ENCODE measurements around the gene PSKH1. TPM values are rescaled to one million over a fixed set of nuclear protein-coding genes. Genes with fewer than 3 reads are reported as not detected.

Gene PSKH1
- total RNA-seq, 6 donors from 2014 or later: 21.9 to 36.5 (median 31.5) TPM

GRCh38 chr16:67883872-67884261 is 9.2 kb upstream of the PSKH1 start:
- peak; percentile 75 to 78 for ATAC-seq (ENCODE audit: low FRiP score in 2 of 2)
- peaks cover 37 to 72% (median 61%) of the 10 kb centered on the region in 4 donors for H3K36me3 ChIP-seq
- H3K27ac ChIP-seq: peak overlapping the region in 3 of 4 donors; percentile 9 to 27 (median 18)

DNA sequence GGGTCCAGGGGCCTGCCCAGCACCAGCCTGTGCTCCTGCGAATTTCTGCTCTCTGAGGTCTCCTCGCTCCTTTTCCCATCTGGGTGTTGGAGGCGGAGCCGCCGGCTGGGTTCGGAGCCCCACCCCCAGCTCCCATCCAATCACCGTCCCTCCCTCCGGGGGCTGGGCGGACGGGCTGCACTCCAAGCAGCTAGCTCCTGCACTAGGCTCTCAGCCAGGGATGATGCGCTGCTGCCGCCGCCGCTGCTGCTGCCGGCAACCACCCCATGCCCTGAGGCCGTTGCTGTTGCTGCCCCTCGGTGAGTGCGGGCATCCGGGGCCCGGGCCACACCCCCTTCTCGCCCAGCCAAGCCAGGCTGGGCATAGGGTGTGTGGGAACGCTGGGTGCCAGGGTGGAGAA is 8.4 kb upstream of the PSKH1 start, which contains the start of gene NRN1L:
TSS of gene NRN1L (plus strand) at position 202 of the 400 bp plus-strand sequence. CDS start at position 221, 19 bp downstream.
- H3K36me3 ChIP-seq: peaks cover 31 to 64% (median 53%) of the 10 kb centered on the region in 4 donors
- WGBS, 2 donors: 58 to 70% methylated on average over 22 of the region's 22 CpGs

More at GRCh38 chr16:67883872-67884261, 9.2 kb upstream of the PSKH1 start:
- peak; percentile 70 to 93 for DNase-seq
- 53 to 55% methylated on average over 7 to 11 of the region's 11 CpGs for WGBS, 2 donors
- H3K27me3 ChIP-seq: no peaks in the 10 kb centered on the region
- H3K4me1 ChIP-seq: peaks cover 0 to 26% (median 8%) of the 10 kb centered on the region in 4 donors
- H3K9me3 ChIP-seq: no peaks in the 10 kb centered on the region
- no peak overlapping the region for H3K4me3 ChIP-seq
- peak in 5 of 6 experiments; percentile 78 to 87 (median 82) for TF ChIP-seq CTCF (IDR thresholded peaks at IDR 0.05)
- no peak for TF ChIP-seq POLR2AphosphoS5 (IDR thresholded peaks at IDR 0.05)

GRCh38 chr16:67885545-67885944 is 7.5 kb upstream of the PSKH1 start:
- WGBS, 2 donors: 90 to 92% methylated on average over 10 to 11 of the region's 12 CpGs
- Histone ChIP-seq H3K36me3 (peaks cover 23 to 55% (median 44%) of the 10 kb centered on the region in 4 donors), H3K4me3 (no peak overlapping the region), H3K27me3 (no peaks in the 10 kb centered on the region), H3K4me1 (peaks cover 0 to 26% (median 8%) of the 10 kb centered on the region in 4 donors), H3K9me3 (no peaks in the 10 kb centered on the region), H3K27ac (peak overlapping the region in 3 of 4 donors; percentile 1 to 60 (median 53))
- TF ChIP-seq POLR2AphosphoS5 (IDR thresholded peaks at IDR 0.05): no peak
- no peak for TF ChIP-seq EP300 (IDR thresholded peaks at IDR 0.05)
- no peak for TF ChIP-seq CTCF (IDR thresholded peaks at IDR 0.05)
- TF ChIP-seq POLR2A (IDR thresholded peaks at IDR 0.05): no peak
- ATAC-seq (ENCODE audit: low FRiP score in 2 of 2) (no peak), DNase-seq (no peak)

More for the DNA sequence above, 8.4 kb upstream of the PSKH1 start, which contains the start of gene NRN1L:
- H3K9me3 ChIP-seq: no peaks in the 10 kb centered on the region
- DNase-seq (peak; percentile 83 to 93), ATAC-seq (ENCODE audit: low FRiP score in 2 of 2) (peak; percentile 86 to 93)
- TF ChIP-seq POLR2A (IDR thresholded peaks at IDR 0.05) (peak in 1 of 4 donors; percentile 21), CTCF (IDR thresholded peaks at IDR 0.05) (no peak), POLR2AphosphoS5 (IDR thresholded peaks at IDR 0.05) (peak in 1 of 2 donors; percentile 26)
- H3K4me1 ChIP-seq: peaks cover 0 to 26% (median 8%) of the 10 kb centered on the region in 4 donors
- H3K4me3 ChIP-seq: peak within 1 kb of the TSS in 1 of 4 donors; percentile 10
- H3K27me3 ChIP-seq: no peaks in the 10 kb centered on the region
- H3K27ac ChIP-seq: peak within 1 kb of the TSS in 3 of 4 donors; percentile 9 to 60 (median 53)

DNA sequence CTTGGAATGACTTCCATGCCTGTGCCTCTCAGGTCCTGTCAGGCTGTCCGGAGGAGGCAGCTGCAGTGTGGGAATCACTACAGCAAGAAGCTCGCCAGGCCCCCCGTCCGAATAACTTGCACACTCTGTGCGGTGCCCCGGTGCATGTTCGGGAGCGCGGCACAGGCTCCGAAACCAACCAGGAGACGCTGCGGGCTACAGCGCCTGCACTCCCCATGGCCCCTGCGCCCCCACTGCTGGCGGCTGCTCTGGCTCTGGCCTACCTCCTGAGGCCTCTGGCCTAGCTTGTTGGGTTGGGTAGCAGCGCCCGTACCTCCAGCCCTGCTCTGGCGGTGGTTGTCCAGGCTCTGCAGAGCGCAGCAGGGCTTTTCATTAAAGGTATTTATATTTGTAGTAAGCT is 7.1 kb upstream of the PSKH1 start:
- Histone ChIP-seq H3K4me1 (peaks cover 0 to 26% (median 8%) of the 10 kb centered on the region in 4 donors), H3K27ac (peak overlapping the region in 3 of 4 donors; percentile 19 to 60 (median 53)), H3K36me3 (peaks cover 18 to 51% (median 40%) of the 10 kb centered on the region in 4 donors), H3K27me3 (no peaks in the 10 kb centered on the region), H3K9me3 (no peaks in the 10 kb centered on the region), H3K4me3 (no peak overlapping the region)
- DNase-seq (peak in 1 of 2 donors; percentile 78), ATAC-seq (ENCODE audit: low FRiP score in 2 of 2) (no peak)
- WGBS, 2 donors: 86 to 95% methylated on average over 7 to 19 of the region's 19 CpGs
- TF ChIP-seq EP300 (IDR thresholded peaks at IDR 0.05): no peak
- TF ChIP-seq POLR2AphosphoS5 (IDR thresholded peaks at IDR 0.05): no peak
- TF ChIP-seq CTCF (IDR thresholded peaks at IDR 0.05): no peak
- no peak for TF ChIP-seq POLR2A (IDR thresholded peaks at IDR 0.05)

- Histone ChIP-seq H3K27me3 (no peaks in the 10 kb centered on the region), H3K9me3 (no peaks in the 10 kb centered on the region), H3K27ac (peak overlapping the region in 3 of 4 donors; percentile 19 to 60 (median 53)), H3K4me3 (no peak overlapping the region), H3K36me3 (peaks cover 14 to 47% (median 36%) of the 10 kb centered on the region in 4 donors), H3K4me1 (peaks cover 0 to 26% (median 8%) of the 10 kb centered on the region in 4 donors)
- 50 to 81% methylated on average over 5 of the region's 5 CpGs for WGBS, 2 donors
- ATAC-seq (ENCODE audit: low FRiP score in 2 of 2): peak in 1 of 2 donors; percentile 56
- DNase-seq: peak in 1 of 2 donors; percentile 76
- TF ChIP-seq CTCF (IDR thresholded peaks at IDR 0.05): no peak
- TF ChIP-seq EP300 (IDR thresholded peaks at IDR 0.05): no peak
- no peak for TF ChIP-seq POLR2A (IDR thresholded peaks at IDR 0.05)
- TF ChIP-seq POLR2AphosphoS5 (IDR thresholded peaks at IDR 0.05): no peak
These were observed 6.7 kb upstream of the PSKH1 start for GRCh38 chr16:67886387-67886786.
